ENCODE measurements around the gene CDK10. TPM values are rescaled to one million over a fixed set of nuclear protein-coding genes. Genes with fewer than 3 reads are reported as not detected.

Gene CDK10
- total and polyA plus RNA-seq, 9 of the 15 experiments (the other 6 are each of a cell fraction or from before 2014, with no cell fraction given) = 2.0 to 85.1 (median 40.1) TPM

GRCh38 chr16:89693931-89694783 lies 7.7 kb downstream of the CDK10 start:
- Histone ChIP-seq H3K4me1 (replicated peaks in 1 of 2; ENCODE audit: control insufficient read depth in 2 of 2, insufficient read depth in 2 of 2, low read length in 2 of 2) (peaks cover 0 to 50% of the 10 kb centered on the region in 2 experiments; a peak in 3 of 5 replicates), H4K20me1 (replicated peaks; ENCODE audit: control insufficient read depth, insufficient read depth, low read length) (no peaks in the 10 kb centered on the region), H3K36me3 (ENCODE audit: control insufficient read depth, insufficient read depth, low read length) (peaks cover 83% of the 10 kb centered on the region), H3K9me1 (ENCODE audit: control insufficient read depth, insufficient read depth, low read length) (peaks cover 11% of the 10 kb centered on the region), H3K4me3 (no peak overlapping the region), H3K4me2 (ENCODE audit: insufficient read depth, low read length) (no peak overlapping the region), H3K79me2 (ENCODE audit: control insufficient read depth, insufficient read depth, low read length) (peaks cover 3% of the 10 kb centered on the region; the same call in 2 of the 3 replicates), H3K27me3 (ENCODE audit: control insufficient read depth in 2 of 2, insufficient read depth in 2 of 2, low read length in 2 of 2) (no peaks in the 10 kb centered on the region), H3K9ac (ENCODE audit: insufficient read depth in 1 of 2, low read depth in 2 of 2, low read length in 2 of 2) (0 out of 4 replicates have a peak overlapping the region, but pooled peaks of 1 of the 2 experiments have one; percentile 40), H3K27ac (ENCODE audit: extremely low read depth, low read depth, low read length) (no peak overlapping the region), H3K9me3 (replicated peaks; ENCODE audit: control insufficient read depth, insufficient read depth, low read depth, low read length) (no peaks in the 10 kb centered on the region), H2AFZ (ENCODE audit: low read depth, low read length) (no peak overlapping the region)
- ChIA-PET POLR2A (interaction anchor here (0.6 to 1.5 kb wide), 5 partner anchors 7 to 117 kb away, joined by 3 to 8 read pairs (median 3); partner anchors contain the start of gene CDK10), CTCF (ENCODE audit: low intra/inter-chr PET ratio) (no interaction called here)
- intact Hi-C loops (cut with micrococcal nuclease) (no loop called here), in situ Hi-C loops (cut with MboI) (no loop called here)
- FAIRE-seq (no peak), ATAC-seq (no peak), DNase-seq (ENCODE audit: extremely low read depth in 1 of 4, low spot score in 3 of 4) (no peak)
- 91% methylated on average over 31 of the region's 32 CpGs for WGBS (ENCODE audit: insufficient coverage, low coverage, missing lambda C conversion rate)
- TF ChIP-seq CEBPG (CRISPR knock-in tag; IDR thresholded peaks at IDR 0.05) (no peak), CEBPG (tag; conservative IDR thresholded peaks at IDR 0.05 in 1 of 2, IDR thresholded peaks at IDR 0.05 in 1 of 2) (no peak), POLR2A (conservative IDR thresholded peaks at IDR 0.05) (peak; percentile 58), ZSCAN29 (IDR thresholded peaks at IDR 0.05) (no peak), ZBTB8A (IDR thresholded peaks at IDR 0.05; ENCODE audit: partially characterized antibody) (no peak), ZBTB33 (CRISPR knock-in tag; IDR thresholded peaks at IDR 0.05) (peak; percentile 30; the same call in 1 of the 2 replicates), SUPT5H (IDR thresholded peaks at IDR 0.05) (0 out of 2 replicates have a peak, but pooled peaks have one; percentile 36), RBM22 (IDR thresholded peaks at IDR 0.05; ENCODE audit: low read depth, low read length, poor library complexity, severe bottlenecking) (peak; percentile 71), POLR2G (IDR thresholded peaks at IDR 0.05; ENCODE audit: low read depth, low read length) (peak; percentile 59; the same call in 1 of the 2 replicates), RBFOX2 (IDR thresholded peaks at IDR 0.05; ENCODE audit: low read depth, low read length) (peak; percentile 32; the same call in 1 of the 2 replicates), MTF1 (CRISPR knock-in tag; IDR thresholded peaks at IDR 0.05; ENCODE audit: borderline replicate concordance) (no peak), ZNF165 (CRISPR knock-in tag; IDR thresholded peaks at IDR 0.05; ENCODE audit: borderline replicate concordance) (no peak), HNRNPL (IDR thresholded peaks at IDR 0.05; ENCODE audit: low read depth, low read length) (peak; percentile 61; the same call in 1 of the 2 replicates), PTTG1 (tag; IDR thresholded peaks at IDR 0.05; ENCODE audit: low read depth) (no peak), ZNF77 (CRISPR knock-in tag; IDR thresholded peaks at IDR 0.05) (no peak), KLF13 (tag; IDR thresholded peaks at IDR 0.05; ENCODE audit: borderline replicate concordance, low read depth) (no peak)
- BruUV-seq (replicated peaks) = no TSS peak
